Stimulated activated CD4-positive, alpha-beta T cell treated with anti-CD3 and anti-CD28 coated beads, Interleukin-4, amount 100 ng/mL, for 4 hours (primary cell): ENCODE measurements around the gene CCDC17.

Source experiments
- DNase-seq, 2 experiments: peaks; one replicate each; pipeline ENCODE4 v3.0.0-alpha.2; 2020

CCDC17 gene

GRCh38 chr1:45574105-45574626, 49.7 kb downstream of the CCDC17 start:
- DNase-seq = no peak

DNA sequence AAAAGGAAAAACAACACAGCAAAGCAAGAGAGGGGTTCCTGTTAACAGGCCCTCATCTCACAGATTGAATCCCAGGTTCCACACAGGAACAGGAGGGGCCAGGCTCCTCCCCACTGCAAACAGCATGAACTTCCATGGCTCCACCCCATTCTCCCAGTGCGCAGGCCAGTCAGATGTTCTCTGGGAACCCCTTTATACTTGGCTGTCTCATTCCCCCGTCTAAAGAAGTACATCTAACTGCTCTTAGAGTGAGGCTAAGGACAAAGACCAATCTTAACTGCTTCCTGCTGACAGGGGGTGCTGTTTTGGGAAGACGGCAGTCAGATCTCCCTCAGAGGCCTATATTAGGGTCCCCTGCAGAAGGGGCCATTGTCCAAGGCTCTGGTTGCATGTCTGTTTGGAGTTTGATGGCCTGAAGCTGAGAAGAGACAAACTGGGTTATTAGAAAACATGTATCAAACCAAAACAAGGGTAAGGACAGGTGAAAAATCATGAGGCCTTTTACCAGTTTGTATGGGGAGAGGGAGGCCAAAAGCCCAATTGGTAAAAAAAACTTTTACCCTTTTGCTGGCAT, 50.5 kb downstream of the CCDC17 start:
- no peak for DNase-seq

DNA sequence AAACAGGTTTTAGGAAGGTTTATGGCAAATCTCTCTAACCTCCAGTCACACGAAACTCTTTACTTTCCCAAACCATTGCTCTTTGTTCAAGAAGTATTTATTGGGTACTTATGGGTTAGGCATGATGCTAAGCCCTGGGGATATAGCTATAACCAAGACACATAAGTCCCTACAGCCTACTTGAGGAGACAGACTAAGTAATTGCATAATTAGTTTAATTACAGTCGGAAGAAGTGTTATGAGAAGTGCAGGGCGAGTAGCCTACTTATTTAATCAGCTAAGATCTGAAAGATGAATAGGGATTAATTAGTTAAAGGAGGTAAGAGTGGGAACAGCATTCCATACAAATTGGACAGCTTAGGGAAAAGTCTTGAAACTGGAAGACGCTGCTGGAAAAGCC, 53.2 kb downstream of the CCDC17 start:
- no peak for DNase-seq
